GM13976 (cell line): ENCODE results near the gene QSER1.
A peak's percentile ranks its signal among the peaks of the same experiment; 100 is the strongest.

Experiments used
- DNase-seq: peaks from one replicate; pipeline ENCODE4 v3.0.0; 2012; ENCODE audit warnings: low spot score
- in situ Hi-C: fragments of 300-500 bp; cut with MboI; formaldehyde crosslinking; loops from one replicate; pipeline ENCODE4 v1.12.0; 2022; ENCODE audit warnings: low sequenced_read_pairs, mixed read lengths, inconsistent platforms; ENCODE audit not compliant: unreplicated experiment
- TF ChIP-seq, protein P1 (sequence below): IDR thresholded peaks from 2 replicates; pipeline ENCODE4 v1.5.1; 2012; ENCODE audit warnings: borderline replicate concordance, mild to moderate bottlenecking; ENCODE audit not compliant: insufficient read depth; ENCODE audit errors: extremely low read depth, missing control alignments, control extremely low read depth

QSER1 gene

DNA sequence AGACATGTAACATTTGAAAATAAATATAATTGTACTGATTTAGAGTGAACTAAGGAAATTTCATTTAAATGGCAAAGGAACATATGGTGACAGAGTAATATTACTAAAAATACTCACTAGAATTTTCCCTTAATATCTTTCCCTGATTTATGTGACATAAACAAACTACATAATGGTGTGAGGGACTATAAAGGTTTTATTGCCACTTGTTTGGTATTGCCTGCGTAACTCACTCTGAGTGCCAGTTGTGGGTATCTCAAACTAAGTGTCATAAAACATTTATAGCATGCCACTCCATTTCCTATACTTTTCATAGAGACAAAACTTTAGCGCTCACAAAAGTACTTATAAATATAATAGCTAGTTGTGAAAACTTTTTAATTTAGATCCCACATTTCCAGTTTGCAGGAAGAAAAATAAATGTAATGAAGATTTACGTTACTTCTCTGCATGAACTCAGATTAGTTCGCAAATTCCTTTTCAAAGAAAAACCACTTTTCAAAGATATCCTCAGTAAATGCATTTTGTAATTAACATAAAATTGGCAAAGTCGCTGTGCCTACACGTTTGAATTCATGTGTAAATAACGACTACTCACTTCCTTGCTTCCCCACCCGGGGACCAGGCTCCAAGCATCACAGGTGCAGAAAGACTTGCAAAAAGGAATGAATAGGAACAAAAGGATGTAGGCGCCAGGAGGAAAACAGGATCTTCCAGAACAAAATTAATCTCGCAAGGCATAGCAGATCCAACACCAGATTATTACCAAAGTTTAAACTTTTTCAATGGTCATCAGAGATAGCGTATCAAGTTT is 1.6 kb upstream of the QSER1 start:
- DNase-seq, result no peak
- in situ Hi-C loops, result no loop called here
- TF ChIP-seq, protein P1, sequence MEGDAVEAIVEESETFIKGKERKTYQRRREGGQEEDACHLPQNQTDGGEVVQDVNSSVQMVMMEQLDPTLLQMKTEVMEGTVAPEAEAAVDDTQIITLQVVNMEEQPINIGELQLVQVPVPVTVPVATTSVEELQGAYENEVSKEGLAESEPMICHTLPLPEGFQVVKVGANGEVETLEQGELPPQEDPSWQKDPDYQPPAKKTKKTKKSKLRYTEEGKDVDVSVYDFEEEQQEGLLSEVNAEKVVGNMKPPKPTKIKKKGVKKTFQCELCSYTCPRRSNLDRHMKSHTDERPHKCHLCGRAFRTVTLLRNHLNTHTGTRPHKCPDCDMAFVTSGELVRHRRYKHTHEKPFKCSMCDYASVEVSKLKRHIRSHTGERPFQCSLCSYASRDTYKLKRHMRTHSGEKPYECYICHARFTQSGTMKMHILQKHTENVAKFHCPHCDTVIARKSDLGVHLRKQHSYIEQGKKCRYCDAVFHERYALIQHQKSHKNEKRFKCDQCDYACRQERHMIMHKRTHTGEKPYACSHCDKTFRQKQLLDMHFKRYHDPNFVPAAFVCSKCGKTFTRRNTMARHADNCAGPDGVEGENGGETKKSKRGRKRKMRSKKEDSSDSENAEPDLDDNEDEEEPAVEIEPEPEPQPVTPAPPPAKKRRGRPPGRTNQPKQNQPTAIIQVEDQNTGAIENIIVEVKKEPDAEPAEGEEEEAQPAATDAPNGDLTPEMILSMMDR, result no peak

DNA sequence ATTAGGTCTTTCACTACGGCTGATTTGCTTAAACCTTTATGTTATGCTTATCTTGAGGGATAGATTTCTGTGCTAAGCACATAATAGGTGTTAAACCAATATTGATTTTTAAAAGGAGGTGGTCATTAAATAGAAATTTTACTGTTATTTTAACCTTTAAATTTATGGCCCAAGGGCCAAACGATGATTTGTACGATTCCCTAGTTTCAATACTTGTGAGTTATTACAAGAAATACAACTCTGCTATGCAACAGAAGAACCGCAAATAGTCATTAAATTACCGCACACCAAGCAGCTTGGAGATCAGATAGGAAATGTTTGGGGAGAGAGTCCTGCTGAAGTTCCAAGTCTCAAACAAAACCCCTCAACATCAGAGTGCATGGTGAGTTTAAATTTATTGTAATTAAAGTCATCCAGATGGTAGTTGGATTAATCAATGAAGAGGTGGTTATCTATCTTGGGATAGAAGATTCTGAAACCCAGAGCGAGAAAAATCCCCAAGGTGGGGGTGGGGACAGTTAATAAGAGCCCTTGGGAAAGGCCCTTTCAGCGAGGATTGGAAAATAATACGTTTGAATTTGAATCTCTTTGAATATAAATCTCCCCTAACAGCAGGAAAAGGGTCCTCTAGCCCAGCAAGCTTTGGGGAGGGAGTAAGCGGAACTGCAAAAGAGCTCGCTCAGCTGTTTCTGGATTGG is 805 bp upstream of the QSER1 start:
- in situ Hi-C loops, result no loop called here
- no peak for DNase-seq
- TF ChIP-seq, protein P1, result no peak

DNA sequence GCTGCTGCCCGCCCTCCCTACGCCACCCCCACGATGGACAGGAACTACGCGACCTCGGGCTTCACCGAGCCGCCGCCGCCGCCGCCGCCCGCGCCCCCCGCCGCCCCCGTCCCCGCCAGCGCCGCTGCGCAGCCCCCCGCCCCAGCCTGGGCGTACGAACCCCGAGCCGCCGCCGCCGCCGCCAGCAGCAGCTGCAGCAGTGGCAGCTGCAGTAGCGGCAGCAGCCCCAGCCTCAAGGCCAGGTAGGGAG is 407 bp downstream of the QSER1 start:
- DNase-seq, result no peak
- TF ChIP-seq, protein P1, result no peak
- in situ Hi-C loops, result no loop called here

DNA sequence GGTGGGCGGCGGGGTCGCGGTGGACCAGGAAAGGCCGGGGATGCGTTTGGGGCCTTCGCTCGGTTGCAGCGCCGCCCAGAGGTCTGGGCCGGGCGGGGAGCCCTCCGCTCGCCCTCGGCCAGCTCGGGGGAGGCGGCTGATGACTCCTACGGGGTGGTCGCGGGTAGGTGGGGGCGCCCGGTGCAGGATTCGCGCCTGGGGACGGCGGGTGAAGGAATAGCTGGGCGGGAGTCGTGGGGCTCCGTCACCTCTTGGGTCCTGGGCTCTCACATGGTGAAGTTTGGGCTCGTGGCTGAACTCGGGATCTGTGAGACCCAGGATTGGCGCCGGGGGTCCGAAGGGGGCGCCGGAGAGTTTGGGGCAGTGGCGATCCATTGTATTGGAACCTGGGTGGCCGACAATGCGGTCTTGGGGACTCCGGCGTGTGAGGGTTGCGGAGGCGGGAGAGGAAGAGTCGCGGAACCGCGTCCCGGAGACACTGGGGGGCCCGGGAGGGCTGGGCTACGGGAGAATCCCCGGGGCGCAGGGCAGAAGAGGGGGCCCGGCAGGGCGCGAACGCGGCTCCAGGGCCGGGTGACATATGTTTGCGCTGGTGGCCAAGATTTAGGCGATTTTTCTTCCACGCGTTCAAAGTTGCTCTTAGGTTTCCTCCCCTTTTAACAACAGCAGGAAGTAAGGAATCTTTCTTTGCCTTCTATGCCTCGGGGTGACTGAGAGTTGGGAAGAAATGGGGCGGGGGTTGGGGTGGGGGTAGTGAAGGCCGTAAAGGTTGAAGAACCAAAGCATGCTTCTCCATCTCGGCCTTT is 935 bp downstream of the QSER1 start:
- in situ Hi-C loops, result no loop called here
- TF ChIP-seq, protein P1, result peak; percentile 63
- peak; percentile 77 for DNase-seq

DNA sequence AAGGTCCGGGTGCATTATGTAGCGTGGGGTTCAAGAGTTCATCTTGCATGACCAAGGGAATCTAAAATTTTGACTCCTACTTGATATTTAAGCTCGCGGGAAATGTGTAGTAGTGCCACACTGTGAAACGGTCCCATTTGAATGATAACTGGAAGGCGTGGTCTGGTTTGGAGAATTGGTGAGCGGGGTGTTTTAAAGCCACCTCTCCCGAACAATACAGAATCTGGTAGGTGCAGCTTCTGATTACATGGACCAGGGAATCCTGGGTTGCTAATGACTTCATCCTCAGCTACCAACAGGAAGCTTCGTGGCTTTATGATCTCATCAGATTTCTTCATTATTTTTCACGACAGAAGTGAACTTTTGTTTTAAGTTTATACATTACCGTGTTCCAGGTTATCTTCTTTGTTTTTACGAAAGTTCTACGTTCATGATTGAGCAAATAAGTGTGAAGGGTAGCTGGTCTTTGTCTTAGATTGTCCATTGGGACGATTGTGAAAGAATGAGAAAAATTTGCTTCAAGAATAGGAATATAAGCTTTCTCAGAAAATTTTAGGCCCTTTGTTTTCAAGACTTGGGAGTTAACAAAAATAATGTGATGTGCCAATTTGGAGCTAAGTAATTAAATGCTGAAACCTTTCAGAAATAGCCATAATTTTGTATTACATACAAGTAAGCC is 1.7 kb downstream of the QSER1 start:
- in situ Hi-C loops, result no loop called here
- TF ChIP-seq, protein P1, result no peak
- DNase-seq, result peak; percentile 65

DNA sequence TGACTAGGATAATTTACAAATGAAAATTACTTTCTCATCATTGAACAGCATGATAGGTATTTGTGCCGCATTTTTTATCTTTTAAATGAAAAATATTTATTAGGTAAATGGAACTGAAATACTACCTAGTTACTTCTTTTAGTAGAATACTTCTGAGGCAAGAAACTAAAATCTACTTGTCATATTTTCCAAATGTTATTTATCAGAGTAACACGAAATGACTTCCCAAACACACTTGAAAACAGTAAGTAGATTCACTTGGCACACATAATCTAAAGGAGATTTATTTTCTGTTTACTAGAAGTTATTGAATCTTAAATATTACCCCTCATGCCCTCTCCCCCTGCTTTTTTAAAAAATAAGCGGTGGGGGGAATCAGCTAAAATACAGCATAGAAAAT is 2.3 kb downstream of the QSER1 start:
- in situ Hi-C loops, result no loop called here
- no peak for DNase-seq
- TF ChIP-seq, protein P1, result no peak
